ENCODE measurements around the gene PTPN2. TPM values are rescaled to one million over a fixed set of nuclear protein-coding genes. Genes with fewer than 3 reads are reported as not detected.

Gene PTPN2
- total RNA-seq, 1 experiment from 2014 or later = 44.7 TPM

DNA sequence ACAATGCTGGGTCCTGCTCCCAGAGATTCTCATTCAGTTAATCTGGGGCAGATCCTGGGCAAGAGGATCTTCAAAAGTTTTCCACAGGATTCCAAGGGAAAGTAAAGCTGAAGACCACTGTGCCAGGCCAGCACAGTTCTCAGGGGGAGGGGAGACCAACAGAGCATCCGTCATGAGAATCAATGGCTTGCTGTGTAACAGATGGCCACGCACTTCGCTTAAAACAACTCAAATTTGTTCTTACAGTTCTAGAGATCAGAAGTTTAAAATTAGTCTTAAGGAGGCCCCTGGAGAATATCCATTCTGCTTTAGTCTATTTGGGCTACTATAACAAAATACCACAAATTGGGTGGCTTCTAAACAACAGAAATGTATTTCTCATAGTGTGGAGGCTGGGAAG, 46.3 kb upstream of the PTPN2 start:
- intact Hi-C loops (cut with micrococcal nuclease; ENCODE audit: unreplicated experiment) = loop anchor here (5.0 kb wide), 1 partner anchor 538 kb away; no protein-coding TSS in a partner anchor
- ChIA-PET POLR2A (ENCODE audit: low non-redundant PET) (no interaction called here), CTCF (no interaction called here)
- H3K4me3 ChIP-seq (ENCODE audit: low read depth, low read length, poor library complexity, severe bottlenecking) = no peak overlapping the region
- TF ChIP-seq, protein P1, sequence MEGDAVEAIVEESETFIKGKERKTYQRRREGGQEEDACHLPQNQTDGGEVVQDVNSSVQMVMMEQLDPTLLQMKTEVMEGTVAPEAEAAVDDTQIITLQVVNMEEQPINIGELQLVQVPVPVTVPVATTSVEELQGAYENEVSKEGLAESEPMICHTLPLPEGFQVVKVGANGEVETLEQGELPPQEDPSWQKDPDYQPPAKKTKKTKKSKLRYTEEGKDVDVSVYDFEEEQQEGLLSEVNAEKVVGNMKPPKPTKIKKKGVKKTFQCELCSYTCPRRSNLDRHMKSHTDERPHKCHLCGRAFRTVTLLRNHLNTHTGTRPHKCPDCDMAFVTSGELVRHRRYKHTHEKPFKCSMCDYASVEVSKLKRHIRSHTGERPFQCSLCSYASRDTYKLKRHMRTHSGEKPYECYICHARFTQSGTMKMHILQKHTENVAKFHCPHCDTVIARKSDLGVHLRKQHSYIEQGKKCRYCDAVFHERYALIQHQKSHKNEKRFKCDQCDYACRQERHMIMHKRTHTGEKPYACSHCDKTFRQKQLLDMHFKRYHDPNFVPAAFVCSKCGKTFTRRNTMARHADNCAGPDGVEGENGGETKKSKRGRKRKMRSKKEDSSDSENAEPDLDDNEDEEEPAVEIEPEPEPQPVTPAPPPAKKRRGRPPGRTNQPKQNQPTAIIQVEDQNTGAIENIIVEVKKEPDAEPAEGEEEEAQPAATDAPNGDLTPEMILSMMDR (conservative IDR thresholded peaks at IDR 0.05; ENCODE audit: low read depth, low read length) = no peak
- TF ChIP-seq EZH2 (IDR thresholded peaks at IDR 0.05; ENCODE audit: borderline replicate concordance, low read depth, low read length, poor library complexity, severe bottlenecking) = no peak
- no peaks in the 10 kb centered on the region for H3K36me3 ChIP-seq (ENCODE audit: insufficient read depth, low read length, poor library complexity, severe bottlenecking)
- DNase-seq (ENCODE audit: low spot score) = no peak
- H3K4me1 ChIP-seq (ENCODE audit: insufficient read depth, low read length, poor library complexity, severe bottlenecking) = no peaks in the 10 kb centered on the region
- no peak overlapping the region for H3K27ac ChIP-seq (ENCODE audit: low read depth, low read length, poor library complexity, severe bottlenecking)
- no peaks in the 10 kb centered on the region for H3K27me3 ChIP-seq (replicated peaks; ENCODE audit: insufficient read depth, low read depth, low read length, poor library complexity)
- H3K9me3 ChIP-seq (ENCODE audit: low read depth, low read length, poor library complexity, severe bottlenecking) = no peaks in the 10 kb centered on the region
- BruUV-seq (replicated peaks) = no TSS peak

DNA sequence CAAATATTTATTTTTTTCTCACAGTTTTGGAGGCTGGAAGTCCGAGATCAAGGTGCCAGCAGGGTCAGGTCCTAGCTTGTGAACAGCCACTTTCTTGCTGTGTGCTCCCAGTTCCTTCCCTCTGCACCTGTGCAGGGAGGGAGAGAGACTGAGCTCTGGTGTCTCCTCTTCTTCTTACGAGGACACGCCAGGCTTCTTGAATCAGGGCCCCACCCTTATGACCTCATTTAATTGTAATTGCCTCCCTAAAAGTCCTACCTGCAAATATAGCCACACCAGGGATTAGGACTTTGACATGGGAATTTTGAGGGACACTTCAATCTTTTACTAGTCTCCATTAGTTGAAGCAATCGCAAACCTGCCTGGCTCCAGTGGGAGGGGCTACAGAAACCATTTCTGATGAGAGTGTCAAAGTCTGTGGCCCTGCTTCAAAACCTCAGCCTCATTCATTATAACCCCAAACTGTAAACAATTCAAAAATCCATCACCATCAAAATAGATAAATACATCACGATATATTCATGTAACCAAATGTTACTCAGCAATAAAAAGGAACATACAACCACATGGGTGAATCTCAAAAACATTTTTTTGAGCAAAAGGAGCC, 45.5 kb upstream of the PTPN2 start:
- no TSS peak for BruUV-seq (replicated peaks)
- no peak overlapping the region for H3K4me3 ChIP-seq (ENCODE audit: low read depth, low read length, poor library complexity, severe bottlenecking)
- H3K27ac ChIP-seq (ENCODE audit: low read depth, low read length, poor library complexity, severe bottlenecking) = no peak overlapping the region
- POLR2A ChIA-PET (ENCODE audit: low non-redundant PET) = no interaction called here
- CTCF ChIA-PET = no interaction called here
- no peaks in the 10 kb centered on the region for H3K36me3 ChIP-seq (ENCODE audit: insufficient read depth, low read length, poor library complexity, severe bottlenecking)
- no peaks in the 10 kb centered on the region for H3K4me1 ChIP-seq (ENCODE audit: insufficient read depth, low read length, poor library complexity, severe bottlenecking)
- intact Hi-C loops (cut with micrococcal nuclease; ENCODE audit: unreplicated experiment) = loop anchor here (5.0 kb wide), 1 partner anchor 537 kb away; no protein-coding TSS in a partner anchor
- H3K27me3 ChIP-seq (replicated peaks; ENCODE audit: insufficient read depth, low read depth, low read length, poor library complexity) = no peaks in the 10 kb centered on the region
- H3K9me3 ChIP-seq (ENCODE audit: low read depth, low read length, poor library complexity, severe bottlenecking) = no peaks in the 10 kb centered on the region
- TF ChIP-seq EZH2 (IDR thresholded peaks at IDR 0.05; ENCODE audit: borderline replicate concordance, low read depth, low read length, poor library complexity, severe bottlenecking) = no peak
- TF ChIP-seq, protein P1 (conservative IDR thresholded peaks at IDR 0.05; ENCODE audit: low read depth, low read length) = no peak
- DNase-seq (ENCODE audit: low spot score) = no peak

DNA sequence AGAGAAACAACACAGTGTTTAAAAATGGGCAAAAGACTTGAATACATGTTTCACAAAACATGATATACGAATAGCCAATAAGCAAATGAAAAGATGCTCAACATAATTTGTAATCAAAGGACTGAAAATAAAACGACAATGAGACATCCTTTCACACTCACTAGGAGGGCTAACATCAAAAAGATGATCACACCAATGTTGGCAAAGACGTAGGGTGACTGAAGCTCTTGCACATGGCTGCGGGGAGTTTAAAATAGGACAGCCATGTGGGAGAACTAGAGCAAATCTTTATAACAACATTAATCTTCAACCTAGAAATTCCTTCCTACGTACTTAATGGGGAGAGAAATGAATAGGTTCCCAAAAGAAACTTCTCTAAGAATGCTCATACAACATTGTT, 44.6 kb upstream of the PTPN2 start:
- no peak for DNase-seq (ENCODE audit: low spot score)
- no peak overlapping the region for H3K4me3 ChIP-seq (ENCODE audit: low read depth, low read length, poor library complexity, severe bottlenecking)
- ChIA-PET POLR2A (ENCODE audit: low non-redundant PET) (no interaction called here), CTCF (no interaction called here)
- no peaks in the 10 kb centered on the region for H3K9me3 ChIP-seq (ENCODE audit: low read depth, low read length, poor library complexity, severe bottlenecking)
- H3K36me3 ChIP-seq (ENCODE audit: insufficient read depth, low read length, poor library complexity, severe bottlenecking) = no peaks in the 10 kb centered on the region
- intact Hi-C loops (cut with micrococcal nuclease; ENCODE audit: unreplicated experiment) = no loop called here
- TF ChIP-seq, protein P1 (conservative IDR thresholded peaks at IDR 0.05; ENCODE audit: low read depth, low read length) = no peak
- TF ChIP-seq EZH2 (IDR thresholded peaks at IDR 0.05; ENCODE audit: borderline replicate concordance, low read depth, low read length, poor library complexity, severe bottlenecking) = no peak
- H3K27ac ChIP-seq (ENCODE audit: low read depth, low read length, poor library complexity, severe bottlenecking) = no peak overlapping the region
- no peaks in the 10 kb centered on the region for H3K4me1 ChIP-seq (ENCODE audit: insufficient read depth, low read length, poor library complexity, severe bottlenecking)
- no peaks in the 10 kb centered on the region for H3K27me3 ChIP-seq (replicated peaks; ENCODE audit: insufficient read depth, low read depth, low read length, poor library complexity)
- BruUV-seq (replicated peaks) = no TSS peak

Measured in A673 (cell line).